GM21526 (cell line): Measurements from ENCODE around the gene SRSF8.

Source experiments
- ATAC-seq: cut with Tn5 transposase; IDR thresholded peaks from one replicate; pipeline ENCODE4 v1.9.1; 2021; ENCODE audit warnings: moderate library complexity; ENCODE audit not compliant: unreplicated experiment, low FRiP score

The SRSF8 gene

DNA sequence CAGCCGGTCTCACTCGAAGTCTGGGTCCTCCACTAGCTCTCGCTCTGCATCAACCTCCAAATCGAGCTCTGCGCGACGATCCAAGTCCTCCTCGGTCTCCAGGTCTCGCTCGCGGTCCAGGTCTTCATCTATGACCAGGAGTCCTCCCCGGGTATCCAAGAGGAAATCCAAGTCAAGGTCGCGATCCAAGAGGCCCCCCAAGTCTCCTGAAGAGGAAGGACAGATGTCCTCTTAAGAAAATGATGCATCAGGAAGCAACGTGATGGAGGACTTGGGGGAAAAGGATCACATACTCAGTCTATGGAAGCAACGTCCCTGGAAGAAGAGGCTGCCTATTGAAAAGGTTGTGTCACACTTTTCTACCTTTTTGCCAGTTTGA lies 1.1 kb downstream of the SRSF8 start:
- ATAC-seq: no peak

- peak; percentile 75 for ATAC-seq
Observed at GRCh38 chr11:95068549-95068948, 1.8 kb downstream of the SRSF8 start.

GRCh38 chr11:95070471-95070870 lies 3.8 kb downstream of the SRSF8 start:
- no peak for ATAC-seq

- no peak for ATAC-seq
Observed at GRCh38 chr11:95072948-95073347, 6.2 kb downstream of the SRSF8 start.

GRCh38 chr11:95074792-95075563 lies 8.3 kb downstream of the SRSF8 start:
- ATAC-seq: no peak

DNA sequence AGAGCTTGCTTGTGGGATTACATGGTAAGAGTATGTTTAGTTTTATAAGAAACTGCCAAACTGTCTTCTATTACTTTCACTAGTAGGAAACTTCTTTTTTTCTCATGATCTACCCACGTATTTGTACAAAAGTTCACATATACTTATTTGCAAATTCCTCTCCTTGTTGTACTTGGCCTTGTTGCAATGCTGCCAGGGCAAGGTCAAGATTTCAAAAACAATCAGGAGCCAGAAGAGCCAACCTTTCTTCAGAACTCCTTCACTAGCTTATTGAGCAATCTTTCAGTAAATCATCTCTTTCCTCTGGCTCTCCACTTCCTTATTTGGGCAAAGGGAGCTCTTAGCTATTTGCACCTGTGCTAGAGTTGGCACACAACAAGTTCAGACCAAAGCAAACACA lies 9.7 kb downstream of the SRSF8 start:
- ATAC-seq: no peak

DNA sequence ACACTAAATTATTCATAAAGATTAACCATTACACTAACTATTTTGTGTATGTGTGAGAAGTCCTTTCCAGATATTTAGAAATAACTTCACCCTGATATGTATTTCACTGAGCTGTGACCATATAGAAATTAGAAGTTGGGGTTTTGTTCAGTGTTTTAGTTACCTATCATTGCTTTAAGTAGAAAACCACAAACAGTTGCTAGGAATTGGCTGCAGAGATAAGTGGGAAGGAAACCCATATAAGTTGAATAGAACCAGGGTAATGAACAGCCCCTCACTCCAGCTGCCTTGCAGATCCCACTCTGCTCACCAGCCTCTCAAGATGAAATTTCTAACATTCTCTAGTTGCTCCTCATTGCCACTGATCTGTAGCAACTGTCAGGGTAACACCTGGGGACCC lies 10.3 kb downstream of the SRSF8 start:
- no peak for ATAC-seq

- ATAC-seq: no peak
Observed at GRCh38 chr11:95078526-95078925, 11.8 kb downstream of the SRSF8 start.

- no peak for ATAC-seq
Observed at GRCh38 chr11:95081010-95081409, 14.3 kb downstream of the SRSF8 start.

DNA sequence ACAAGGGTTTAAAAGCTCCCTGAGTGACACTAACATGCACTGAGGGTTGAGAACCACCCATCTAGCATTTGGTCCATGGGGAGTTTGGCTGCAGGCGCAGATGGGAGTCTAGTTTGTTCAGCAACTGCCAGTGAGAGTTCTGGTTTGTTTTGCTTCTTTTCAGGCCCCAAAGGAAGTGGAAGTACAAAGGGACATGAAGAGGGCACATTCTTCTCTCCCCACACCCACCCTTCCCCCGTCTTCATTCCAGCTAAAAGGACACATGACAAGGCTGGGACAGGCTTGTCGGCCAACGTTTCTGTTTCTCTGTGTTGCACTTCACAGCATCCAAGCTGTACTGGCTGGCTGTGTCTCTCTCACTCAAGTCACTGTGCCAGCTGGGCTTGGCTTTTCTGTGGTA lies 14.7 kb downstream of the SRSF8 start:
- no peak for ATAC-seq

DNA sequence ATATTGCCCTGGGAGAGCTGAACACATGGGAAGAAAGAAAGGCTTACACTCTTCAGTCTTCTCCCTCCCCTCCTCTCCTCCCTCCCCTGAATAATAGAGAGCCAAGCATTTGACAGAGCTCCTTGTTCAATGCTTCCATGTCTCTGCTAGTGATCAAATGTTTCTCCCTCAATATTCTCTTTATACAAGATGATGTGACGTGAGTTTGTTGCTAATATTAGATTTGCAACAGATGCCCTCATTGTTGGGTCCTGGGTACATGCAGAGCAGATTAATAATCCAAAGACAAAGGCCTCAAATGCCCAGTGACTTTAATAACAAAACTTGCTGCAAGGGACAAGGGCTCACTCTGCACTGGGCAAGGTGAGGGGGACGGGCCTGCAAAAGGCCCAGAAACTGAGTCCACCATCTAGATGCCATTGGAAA lies 15.9 kb downstream of the SRSF8 start:
- no peak for ATAC-seq

- ATAC-seq: no peak
Observed at GRCh38 chr11:95084509-95084908, 17.8 kb downstream of the SRSF8 start.

GRCh38 chr11:95085117-95085816 lies 18.5 kb downstream of the SRSF8 start:
- no peak for ATAC-seq

- no peak for ATAC-seq
Observed at GRCh38 chr11:95086151-95086550, 19.4 kb downstream of the SRSF8 start.

DNA sequence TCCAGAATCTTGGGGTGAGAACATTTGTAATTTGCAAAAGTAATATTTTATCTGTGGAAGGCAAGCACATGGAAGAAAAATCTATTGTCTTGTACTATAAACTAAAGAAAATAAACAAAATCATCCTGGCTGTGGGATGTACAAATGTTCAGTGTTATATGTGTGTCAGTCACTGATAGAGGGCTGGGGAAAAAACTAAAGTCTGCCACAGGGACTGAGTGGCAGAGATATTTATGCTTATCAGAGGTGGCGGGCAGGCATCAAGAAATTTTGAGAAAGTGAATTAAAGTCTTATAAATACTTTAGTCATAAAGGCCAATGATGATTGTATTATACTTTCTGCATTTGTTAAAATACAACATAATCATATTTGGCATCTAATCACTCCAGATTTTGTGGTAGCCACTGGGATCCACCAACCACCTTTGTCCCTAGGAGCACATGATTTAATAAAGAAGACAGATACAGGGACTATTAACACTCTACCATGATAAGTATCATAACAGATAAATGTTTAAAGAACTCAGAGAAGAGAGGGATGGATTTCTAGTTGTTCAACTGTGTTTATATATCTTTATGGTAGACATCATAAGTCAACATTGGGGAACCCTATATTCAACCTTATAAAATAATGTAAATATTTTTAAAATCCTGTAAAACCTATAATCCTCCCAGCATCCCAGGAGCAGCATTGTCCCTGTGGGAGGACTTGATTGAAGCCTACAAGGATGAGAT lies 20.3 kb downstream of the SRSF8 start:
- ATAC-seq: no peak

DNA sequence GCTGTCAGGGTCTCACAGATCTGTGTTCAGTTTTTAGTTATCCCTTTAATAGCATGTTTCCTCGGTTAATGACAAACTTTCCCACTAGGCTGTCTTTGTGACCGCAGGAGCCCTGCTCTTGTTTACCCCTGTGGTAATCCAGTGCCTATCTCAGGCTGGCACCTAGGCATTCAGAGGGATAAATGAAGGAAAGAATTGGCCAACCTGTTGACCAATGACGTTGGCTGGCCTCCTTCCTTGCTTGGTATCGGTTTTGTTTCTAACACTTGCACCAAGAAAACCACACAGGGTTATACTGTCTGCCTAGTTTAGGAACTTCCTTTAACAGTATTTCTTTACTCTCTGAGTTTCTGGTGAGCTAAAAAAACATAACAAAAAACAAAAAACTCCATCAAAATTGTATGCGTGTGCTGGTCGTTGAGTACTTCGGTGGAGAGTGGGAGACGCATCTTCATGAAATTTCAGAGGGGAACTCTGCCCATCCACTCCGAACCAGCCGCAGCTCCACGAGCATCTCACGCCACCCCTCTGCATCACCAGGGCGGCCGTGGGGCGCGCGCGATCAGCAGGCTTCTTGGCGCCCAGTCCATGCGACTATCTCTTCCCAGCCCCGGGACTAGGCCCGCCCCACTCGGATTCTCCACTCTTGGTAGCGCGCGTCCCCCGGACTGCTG lies 22.4 kb downstream of the SRSF8 start:
- ATAC-seq: peak; percentile 45

DNA sequence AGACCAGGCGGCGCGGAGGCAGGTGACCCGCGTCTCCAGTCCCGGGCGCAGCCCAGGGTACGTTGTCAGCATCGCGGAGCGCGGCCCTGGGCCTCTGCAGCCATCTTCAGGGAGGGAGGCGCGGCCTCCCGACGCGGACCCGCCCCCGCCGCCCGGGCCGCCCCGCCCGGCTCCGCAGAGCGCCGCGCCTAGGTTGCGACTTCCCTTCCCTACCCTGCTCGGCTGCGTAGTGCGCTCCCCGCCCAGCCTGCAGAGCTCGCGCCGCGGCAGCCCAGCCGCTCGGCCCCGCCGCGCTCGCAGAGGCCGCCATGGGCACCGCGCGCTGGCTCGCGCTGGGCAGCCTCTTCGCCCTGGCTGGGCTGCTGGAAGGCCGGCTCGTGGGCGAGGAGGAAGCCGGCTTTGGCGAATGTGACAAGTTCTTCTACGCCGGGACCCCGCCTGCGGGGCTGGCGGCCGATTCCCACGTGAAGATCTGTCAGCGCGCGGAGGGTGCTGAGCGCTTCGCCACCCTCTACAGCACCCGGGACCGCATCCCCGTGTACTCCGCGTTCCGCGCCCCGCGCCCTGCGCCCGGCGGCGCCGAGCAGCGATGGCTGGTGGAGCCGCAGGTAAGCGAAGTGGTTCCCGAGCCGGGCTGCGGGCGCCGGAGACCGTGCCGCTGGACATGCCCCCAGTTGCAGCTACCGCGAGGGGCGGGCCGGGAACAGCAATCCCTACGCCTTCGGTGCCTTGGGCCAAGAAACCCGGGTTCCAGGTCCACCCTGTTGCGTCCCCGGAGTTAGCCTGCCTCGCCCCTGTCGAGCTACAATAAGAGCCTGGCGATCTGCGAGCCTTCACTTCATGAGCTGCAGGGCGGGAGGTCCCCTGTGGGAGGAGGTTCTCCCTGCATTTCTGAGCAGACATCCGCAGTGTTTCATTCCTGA lies 23.2 kb downstream of the SRSF8 start, which contains the start of gene ENDOD1:
TSS of gene ENDOD1 (plus strand) at position 227 of the 923 bp plus-strand sequence. CDS start at position 309, 82 bp downstream.
- ATAC-seq: peak; percentile 90

DNA sequence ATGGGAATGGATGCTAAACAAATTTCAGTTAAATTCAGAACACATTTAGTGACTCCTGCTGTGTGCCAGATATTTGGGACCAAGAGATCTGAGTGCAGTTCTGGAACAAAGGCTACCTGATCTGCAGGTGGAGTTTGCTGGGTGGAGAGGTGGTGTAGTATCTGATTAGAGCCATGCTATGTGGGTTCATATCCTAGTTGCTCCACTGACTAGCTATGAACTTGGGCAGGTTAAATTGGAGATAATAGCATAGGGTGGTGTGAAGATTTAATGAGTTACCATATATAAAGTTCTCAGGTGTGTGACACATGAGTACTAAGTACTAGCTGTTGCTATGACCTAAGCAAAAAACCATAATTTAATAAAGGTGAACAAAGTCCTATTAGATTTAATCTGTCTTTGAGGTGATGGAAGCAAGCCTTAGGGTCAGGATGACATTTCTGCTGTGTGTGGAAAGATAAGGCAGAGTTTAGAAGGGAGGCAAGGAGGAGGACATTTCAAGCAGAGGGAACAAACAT lies 25.0 kb downstream of the SRSF8 start:
- ATAC-seq: no peak

- ATAC-seq: no peak
Observed at GRCh38 chr11:95092549-95093324, 26.0 kb downstream of the SRSF8 start.
